Ishikawa (cell line): ENCODE results near the gene HTRA3.

ENCODE experiments used
- CEBPB ChIP-seq: IDR thresholded peaks from 2 replicates; pipeline ENCODE4 v1.6.1; 2012
- EGR1 ChIP-seq: IDR thresholded peaks from 2 replicates; pipeline ENCODE4 v1.6.1; 2012
- MAX ChIP-seq: IDR thresholded peaks from 2 replicates; pipeline ENCODE4 v1.6.1; 2012
- TAF1 ChIP-seq: IDR thresholded peaks from 2 replicates; pipeline ENCODE4 v1.6.1; 2012; ENCODE audit warnings: low read depth, mild to moderate bottlenecking
- TCF12 ChIP-seq: IDR thresholded peaks from 2 replicates; pipeline ENCODE4 v1.6.1; 2012; ENCODE audit warnings: low read depth

- TF ChIP-seq TCF12, result no peak
- no peak for TF ChIP-seq EGR1
- no peak for TF ChIP-seq CEBPB
- TF ChIP-seq TAF1, result no peak
- no peak for TF ChIP-seq MAX
Observed at GRCh38 chr4:8268901-8269534, 536 bp upstream of the HTRA3 start.
